Measurements from ENCODE around the gene FAM43B. TPM values are rescaled to one million over a fixed set of nuclear protein-coding genes. Genes with fewer than 3 reads are reported as not detected.

FAM43B gene
- total and polyA plus RNA-seq, 10 of the 15 experiments (the other 5 are each of a cell fraction or from before 2014, with no cell fraction given): not detected

GRCh38 chr1:20538760-20539551 lies 13.4 kb upstream of the FAM43B start:
- POLR2A ChIA-PET: no interaction called here
- DNase-seq (ENCODE audit: low read depth, low spot score) (no peak), FAIRE-seq (no peak), ATAC-seq (no peak)
- no peak overlapping the region for H2AFZ ChIP-seq (ENCODE audit: control insufficient read depth, low read depth, low read length)
- H4K20me1 ChIP-seq (ENCODE audit: control insufficient read depth, insufficient read depth): no peaks in the 10 kb centered on the region
- H3K27me3 ChIP-seq (replicated peaks in 1 of 2; ENCODE audit: control insufficient read depth in 2 of 2, insufficient read depth in 2 of 2, low read length in 1 of 2): peaks cover 0 to 1% of the 10 kb centered on the region in 2 experiments; a peak in 2 of 4 replicates
- H3K4me3 ChIP-seq: no peak overlapping the region
- no TSS peak for BruUV-seq (replicated peaks)
- intact Hi-C loops (cut with micrococcal nuclease; ENCODE audit: unreplicated experiment): no loop called here
- RAD21 ChIA-PET (ENCODE audit: unreplicated experiment): no interaction called here
- no peaks in the 10 kb centered on the region for H3K9me3 ChIP-seq (replicated peaks; ENCODE audit: control insufficient read depth, insufficient read depth, low read length)
- H3K4me2 ChIP-seq (ENCODE audit: control insufficient read depth, insufficient read depth): no peak overlapping the region
- no peaks in the 10 kb centered on the region for H3K4me1 ChIP-seq (ENCODE audit: control insufficient read depth, insufficient read depth, low read length)
- H3K36me3 ChIP-seq (ENCODE audit: control insufficient read depth in 2 of 2, insufficient read depth in 2 of 2, low read length in 1 of 2): no peaks in the 10 kb centered on the region
- H3K27ac ChIP-seq (ENCODE audit: control insufficient read depth, insufficient read depth): no peak overlapping the region
- no peak overlapping the region for H3K9ac ChIP-seq (ENCODE audit: control insufficient read depth, insufficient read depth, low read length)
- SMC1A ChIA-PET (ENCODE audit: uncharacterized antibody, unreplicated experiment): no interaction called here
- CTCF ChIA-PET: interaction anchor here (1.1 kb wide), 1 partner anchor 12 kb away, joined by 5 read pairs; no protein-coding TSS in a partner anchor
- H3K79me2 ChIP-seq (ENCODE audit: control insufficient read depth, insufficient read depth, low read length): no peaks in the 10 kb centered on the region
- in situ Hi-C loops (cut with MboI): no loop called here
- WGBS (ENCODE audit: insufficient coverage, insufficient replicate concordance, low lambda C conversion rate, missing lambda C conversion rate): 31% methylated on average over 3 of the region's 3 CpGs
- TF ChIP-seq NFYA (IDR thresholded peaks at IDR 0.05; ENCODE audit: borderline replicate concordance, low read depth, low read length): no peak
- no peak for TF ChIP-seq PML (IDR thresholded peaks at IDR 0.05; ENCODE audit: low read length)
- TF ChIP-seq RB1 (IDR thresholded peaks at IDR 0.05; ENCODE audit: borderline replicate concordance): no peak
- no peak for TF ChIP-seq FOS (IDR thresholded peaks at IDR 0.05; ENCODE audit: borderline replicate concordance, extremely low read depth, insufficient read length)
- no peak for TF ChIP-seq CBFB (IDR thresholded peaks at IDR 0.05; ENCODE audit: low read depth)
- no peak for TF ChIP-seq SMARCA5 (IDR thresholded peaks at IDR 0.05)
- TF ChIP-seq PBX3 (IDR thresholded peaks at IDR 0.05; ENCODE audit: insufficient replicate concordance, low read depth, low read length): no peak
- TF ChIP-seq TARDBP (IDR thresholded peaks at IDR 0.05; ENCODE audit: borderline replicate concordance): no peak
- no peak for TF ChIP-seq WRNIP1 (IDR thresholded peaks at IDR 0.05; ENCODE audit: borderline replicate concordance, low read depth, low read length)
- TF ChIP-seq CUX1 (IDR thresholded peaks at IDR 0.05; ENCODE audit: insufficient replicate concordance, low read depth, low read length): no peak
- no peak for TF ChIP-seq MLLT1 (IDR thresholded peaks at IDR 0.05)
- TF ChIP-seq LARP7 (IDR thresholded peaks at IDR 0.05): no peak
- TF ChIP-seq ZNF622 (IDR thresholded peaks at IDR 0.05): no peak
- TF ChIP-seq BACH1 (IDR thresholded peaks at IDR 0.05; ENCODE audit: borderline replicate concordance): no peak
- no peak for TF ChIP-seq KAT2A (conservative IDR thresholded peaks at IDR 0.05; ENCODE audit: control insufficient read depth, low read depth, low read length)

Measured in GM12878 (cell line).